PC-9 (cell line): ENCODE data around the gene NRXN2.

Experiments used
- CTCF ChIP-seq: fragments of 200-600 bp; sonication (generic); conservative IDR thresholded peaks from 2 replicates; pipeline ENCODE4 v1.6.1; 2017; ENCODE audit warnings: mixed run types, antibody characterized with exemption, mild to moderate bottlenecking, moderate library complexity
- EZH2 ChIP-seq: fragments of 200-600 bp; sonication (generic); IDR thresholded peaks from 2 replicates; pipeline ENCODE4 v1.8.0; 2017; ENCODE audit warnings: antibody characterized with exemption, low read depth

- TF ChIP-seq CTCF (no peak), EZH2 (no peak)
Observed at GRCh38 chr11:64692764-64693331, 30.1 kb downstream of the NRXN2 start.
